K562 (cell line): ENCODE results near the gene EPX. TPM values are rescaled to one million over a fixed set of nuclear protein-coding genes. Genes with fewer than 3 reads are reported as not detected.

Experiments used
- BMI1 ChIP-seq: fragments of 150-350 bp; IDR thresholded peaks from 2 replicates; pipeline ENCODE4 v1.6.1; 2014; ENCODE audit warnings: low read length
- EGR1 ChIP-seq: fragments of 450-650 bp; conservative IDR thresholded peaks from 2 replicates; pipeline ENCODE4 v1.6.1; 2017; ENCODE audit warnings: mild to moderate bottlenecking
- ESRRA ChIP-seq: fragments of 450-650 bp; IDR thresholded peaks from 2 replicates; pipeline ENCODE4 v1.6.1; 2014; ENCODE audit warnings: low read depth, mild to moderate bottlenecking, moderate library complexity, borderline replicate concordance
- NR3C1 ChIP-seq: sonication (generic); formaldehyde crosslinking; IDR thresholded peaks from 2 replicates; pipeline ENCODE4 v1.8.1; 2022; ENCODE audit warnings: missing genetic modification reagents
- PHF21A ChIP-seq: fragments of 450-650 bp; IDR thresholded peaks from 2 replicates; pipeline ENCODE4 v1.6.1; 2017; ENCODE audit warnings: low read depth, borderline replicate concordance
- POLR2B ChIP-seq: fragments of 450-650 bp; IDR thresholded peaks from 2 replicates; pipeline ENCODE4 v1.6.1; 2018; ENCODE audit warnings: low read depth; ENCODE audit not compliant: partially characterized antibody
- RAD21 ChIP-seq, 2 experiments: fragments of 250-450 bp in 1 of 2; fragments of 450-650 bp in 1 of 2; sonication (Bioruptor Pico) in 1 of 2; formaldehyde crosslinking in 1 of 2; IDR thresholded peaks in 1 of 2; conservative IDR thresholded peaks in 1 of 2; 2 replicates each; pipeline versions ENCODE4 v1.4.0 to v1.8.0; 2020 to 2022; ENCODE audit warnings: mild to moderate bottlenecking in 2 of 2, moderate library complexity in 1 of 2
- SMC3 ChIP-seq: conservative IDR thresholded peaks from 2 replicates; pipeline ENCODE4 v1.6.1; 2011; ENCODE audit warnings: low read depth, low read length, improper control_type of control experiment; ENCODE audit not compliant: insufficient read depth
- ZKSCAN8 ChIP-seq: fragments of 200-800 bp; sonication (Bioruptor generic); IDR thresholded peaks from 2 replicates; pipeline ENCODE4 v1.6.1; 2016; ENCODE audit warnings: missing genetic modification characterization, missing compliant biosample characterization
- ZNF212 ChIP-seq: fragments of 450-650 bp; formaldehyde crosslinking; IDR thresholded peaks from 2 replicates; pipeline ENCODE4 v1.4.0; 2020; ENCODE audit warnings: mild to moderate bottlenecking
- ZNF232 ChIP-seq: sonication (generic); formaldehyde crosslinking; IDR thresholded peaks from 2 replicates; pipeline ENCODE4 v1.8.0; 2022; ENCODE audit warnings: mild to moderate bottlenecking, missing genetic modification reagents
- ZNF316 ChIP-seq: fragments of 450-650 bp; IDR thresholded peaks from 2 replicates; pipeline ENCODE4 v1.6.1; 2016
- ZNF699 ChIP-seq: fragments of 250-450 bp; sonication (Bioruptor Pico); IDR thresholded peaks from 2 replicates; pipeline ENCODE4 v1.8.0; 2021; ENCODE audit warnings: mild to moderate bottlenecking, moderate library complexity; ENCODE audit not compliant: insufficient replicate concordance
- ZNF77 ChIP-seq: fragments of 250-450 bp; sonication (Bioruptor Pico); IDR thresholded peaks from 2 replicates; pipeline ENCODE4 v1.5.0; 2020
- ZSCAN32 ChIP-seq: fragments of 450-650 bp; formaldehyde crosslinking; IDR thresholded peaks from 2 replicates; pipeline ENCODE4 v1.4.0; 2020; ENCODE audit warnings: mild to moderate bottlenecking, moderate library complexity
- polyA plus RNA-seq, 8 experiments: library from polyadenylated mRNA; depleted of rRNA in 4 of 8; stranded (reverse) in 5 of 8; unstranded in 3 of 8; fragments of >200 nt; fragmentation: Nextera tagmentation in 2 of 8; fragmentation: Illumina TruSeq in 1 of 8; extraction: Ambion mirVana in 2 of 8; extraction: Trizol in 1 of 8; gene quantifications; 2 replicates each; pipeline versions ENCODE4 v1.2.1 to v1.2.3, GENCODE V29; 2011 to 2014; ENCODE audit warnings: inconsistent platforms in 1 of 8, missing spikeins in 1 of 8
- total RNA-seq, 7 experiments: library from RNA; depleted of rRNA in 6 of 7; stranded (reverse); fragments of >200 nt in 6 of 7; fragmentation: Illumina TruSeq in 2 of 7; extraction: Trizol in 2 of 7; gene quantifications; 2 replicates each; pipeline versions ENCODE4 v1.2.1 to v1.2.3, GENCODE V29; 2011 to 2021; ENCODE audit warnings: low replicate concordance in 1 of 7
- TF ChIP-seq, protein P1 (sequence below): sonication (generic); formaldehyde crosslinking; IDR thresholded peaks from 2 replicates; pipeline ENCODE4 v1.8.1; 2022; ENCODE audit warnings: missing genetic modification reagents
- TF ChIP-seq, protein P2 (sequence below): fragments of 200-600 bp; sonication (generic); IDR thresholded peaks from one replicate; pipeline ENCODE4 v1.6.1; 2012; ENCODE audit warnings: mild to moderate bottlenecking, low read depth, low read length, inconsistent platforms

The EPX gene
- total and polyA plus RNA-seq, 9 of the 15 experiments (the other 6 are each of a cell fraction or from before 2014, with no cell fraction given), result 0.07 to 0.33 (median 0.19) TPM; not detected in 3

DNA sequence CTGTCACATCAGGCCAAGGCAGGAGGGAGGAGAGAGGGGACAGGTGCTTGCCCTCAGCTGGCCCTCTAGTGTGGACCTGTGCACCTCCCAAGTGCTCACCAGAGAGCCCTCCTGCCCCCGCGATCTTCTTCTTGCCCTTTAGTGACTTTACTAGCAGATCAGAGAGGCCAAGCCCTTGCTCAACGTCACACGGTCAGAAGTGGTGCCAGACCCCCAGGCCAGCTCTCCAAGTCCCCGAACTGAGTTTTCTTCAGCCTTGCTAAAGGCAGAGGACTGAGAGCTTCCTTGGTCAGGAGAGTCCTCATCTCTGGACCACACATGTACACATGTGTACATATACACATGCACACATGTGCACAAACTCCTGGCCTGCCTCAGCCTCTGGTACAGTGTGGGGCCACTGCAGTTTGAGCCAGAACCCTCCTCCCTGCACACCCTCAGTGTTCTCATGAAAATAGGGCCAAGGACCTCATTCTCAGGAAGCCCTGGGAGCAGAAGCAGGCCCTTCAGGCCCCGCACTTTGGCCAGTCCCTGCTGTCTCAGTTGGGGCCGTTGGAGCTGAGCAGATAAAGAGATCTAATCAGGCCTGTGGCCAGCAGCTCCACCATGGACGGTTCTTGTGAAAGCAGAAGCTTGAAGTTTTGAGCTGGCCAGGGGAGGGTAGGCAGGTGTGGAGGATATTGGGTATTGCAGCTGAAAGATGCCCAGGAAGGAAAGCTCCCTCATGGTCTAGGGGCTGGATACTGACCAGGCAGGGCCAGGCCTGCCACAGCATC is 7.4 kb upstream of the EPX start (continued):
- TF ChIP-seq, protein P1, sequence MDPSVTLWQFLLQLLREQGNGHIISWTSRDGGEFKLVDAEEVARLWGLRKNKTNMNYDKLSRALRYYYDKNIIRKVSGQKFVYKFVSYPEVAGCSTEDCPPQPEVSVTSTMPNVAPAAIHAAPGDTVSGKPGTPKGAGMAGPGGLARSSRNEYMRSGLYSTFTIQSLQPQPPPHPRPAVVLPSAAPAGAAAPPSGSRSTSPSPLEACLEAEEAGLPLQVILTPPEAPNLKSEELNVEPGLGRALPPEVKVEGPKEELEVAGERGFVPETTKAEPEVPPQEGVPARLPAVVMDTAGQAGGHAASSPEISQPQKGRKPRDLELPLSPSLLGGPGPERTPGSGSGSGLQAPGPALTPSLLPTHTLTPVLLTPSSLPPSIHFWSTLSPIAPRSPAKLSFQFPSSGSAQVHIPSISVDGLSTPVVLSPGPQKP (CRISPR knock-in tag), result no peak
- no peak for TF ChIP-seq EGR1
- no peak for TF ChIP-seq ZSCAN32 (CRISPR knock-in tag)
- TF ChIP-seq ESRRA, result no peak
- TF ChIP-seq NR3C1 (CRISPR knock-in tag), result no peak
- no peak for TF ChIP-seq POLR2B
- TF ChIP-seq ZNF316, result no peak
- no peak for TF ChIP-seq SMC3
- TF ChIP-seq PHF21A, result no peak
- TF ChIP-seq RAD21 (CRISPR knock-in tag; conservative IDR thresholded peaks at IDR 0.05 in 1 of 2, IDR thresholded peaks at IDR 0.05 in 1 of 2), result peak in 1 of 2 experiments; percentile 31; a peak in 1 of 4 replicates
- TF ChIP-seq ZNF232, result no peak; the same call in 1 of the 2 replicates
- no peak for TF ChIP-seq ZNF699 (CRISPR knock-in tag)
- TF ChIP-seq BMI1, result no peak
- TF ChIP-seq, protein P2, sequence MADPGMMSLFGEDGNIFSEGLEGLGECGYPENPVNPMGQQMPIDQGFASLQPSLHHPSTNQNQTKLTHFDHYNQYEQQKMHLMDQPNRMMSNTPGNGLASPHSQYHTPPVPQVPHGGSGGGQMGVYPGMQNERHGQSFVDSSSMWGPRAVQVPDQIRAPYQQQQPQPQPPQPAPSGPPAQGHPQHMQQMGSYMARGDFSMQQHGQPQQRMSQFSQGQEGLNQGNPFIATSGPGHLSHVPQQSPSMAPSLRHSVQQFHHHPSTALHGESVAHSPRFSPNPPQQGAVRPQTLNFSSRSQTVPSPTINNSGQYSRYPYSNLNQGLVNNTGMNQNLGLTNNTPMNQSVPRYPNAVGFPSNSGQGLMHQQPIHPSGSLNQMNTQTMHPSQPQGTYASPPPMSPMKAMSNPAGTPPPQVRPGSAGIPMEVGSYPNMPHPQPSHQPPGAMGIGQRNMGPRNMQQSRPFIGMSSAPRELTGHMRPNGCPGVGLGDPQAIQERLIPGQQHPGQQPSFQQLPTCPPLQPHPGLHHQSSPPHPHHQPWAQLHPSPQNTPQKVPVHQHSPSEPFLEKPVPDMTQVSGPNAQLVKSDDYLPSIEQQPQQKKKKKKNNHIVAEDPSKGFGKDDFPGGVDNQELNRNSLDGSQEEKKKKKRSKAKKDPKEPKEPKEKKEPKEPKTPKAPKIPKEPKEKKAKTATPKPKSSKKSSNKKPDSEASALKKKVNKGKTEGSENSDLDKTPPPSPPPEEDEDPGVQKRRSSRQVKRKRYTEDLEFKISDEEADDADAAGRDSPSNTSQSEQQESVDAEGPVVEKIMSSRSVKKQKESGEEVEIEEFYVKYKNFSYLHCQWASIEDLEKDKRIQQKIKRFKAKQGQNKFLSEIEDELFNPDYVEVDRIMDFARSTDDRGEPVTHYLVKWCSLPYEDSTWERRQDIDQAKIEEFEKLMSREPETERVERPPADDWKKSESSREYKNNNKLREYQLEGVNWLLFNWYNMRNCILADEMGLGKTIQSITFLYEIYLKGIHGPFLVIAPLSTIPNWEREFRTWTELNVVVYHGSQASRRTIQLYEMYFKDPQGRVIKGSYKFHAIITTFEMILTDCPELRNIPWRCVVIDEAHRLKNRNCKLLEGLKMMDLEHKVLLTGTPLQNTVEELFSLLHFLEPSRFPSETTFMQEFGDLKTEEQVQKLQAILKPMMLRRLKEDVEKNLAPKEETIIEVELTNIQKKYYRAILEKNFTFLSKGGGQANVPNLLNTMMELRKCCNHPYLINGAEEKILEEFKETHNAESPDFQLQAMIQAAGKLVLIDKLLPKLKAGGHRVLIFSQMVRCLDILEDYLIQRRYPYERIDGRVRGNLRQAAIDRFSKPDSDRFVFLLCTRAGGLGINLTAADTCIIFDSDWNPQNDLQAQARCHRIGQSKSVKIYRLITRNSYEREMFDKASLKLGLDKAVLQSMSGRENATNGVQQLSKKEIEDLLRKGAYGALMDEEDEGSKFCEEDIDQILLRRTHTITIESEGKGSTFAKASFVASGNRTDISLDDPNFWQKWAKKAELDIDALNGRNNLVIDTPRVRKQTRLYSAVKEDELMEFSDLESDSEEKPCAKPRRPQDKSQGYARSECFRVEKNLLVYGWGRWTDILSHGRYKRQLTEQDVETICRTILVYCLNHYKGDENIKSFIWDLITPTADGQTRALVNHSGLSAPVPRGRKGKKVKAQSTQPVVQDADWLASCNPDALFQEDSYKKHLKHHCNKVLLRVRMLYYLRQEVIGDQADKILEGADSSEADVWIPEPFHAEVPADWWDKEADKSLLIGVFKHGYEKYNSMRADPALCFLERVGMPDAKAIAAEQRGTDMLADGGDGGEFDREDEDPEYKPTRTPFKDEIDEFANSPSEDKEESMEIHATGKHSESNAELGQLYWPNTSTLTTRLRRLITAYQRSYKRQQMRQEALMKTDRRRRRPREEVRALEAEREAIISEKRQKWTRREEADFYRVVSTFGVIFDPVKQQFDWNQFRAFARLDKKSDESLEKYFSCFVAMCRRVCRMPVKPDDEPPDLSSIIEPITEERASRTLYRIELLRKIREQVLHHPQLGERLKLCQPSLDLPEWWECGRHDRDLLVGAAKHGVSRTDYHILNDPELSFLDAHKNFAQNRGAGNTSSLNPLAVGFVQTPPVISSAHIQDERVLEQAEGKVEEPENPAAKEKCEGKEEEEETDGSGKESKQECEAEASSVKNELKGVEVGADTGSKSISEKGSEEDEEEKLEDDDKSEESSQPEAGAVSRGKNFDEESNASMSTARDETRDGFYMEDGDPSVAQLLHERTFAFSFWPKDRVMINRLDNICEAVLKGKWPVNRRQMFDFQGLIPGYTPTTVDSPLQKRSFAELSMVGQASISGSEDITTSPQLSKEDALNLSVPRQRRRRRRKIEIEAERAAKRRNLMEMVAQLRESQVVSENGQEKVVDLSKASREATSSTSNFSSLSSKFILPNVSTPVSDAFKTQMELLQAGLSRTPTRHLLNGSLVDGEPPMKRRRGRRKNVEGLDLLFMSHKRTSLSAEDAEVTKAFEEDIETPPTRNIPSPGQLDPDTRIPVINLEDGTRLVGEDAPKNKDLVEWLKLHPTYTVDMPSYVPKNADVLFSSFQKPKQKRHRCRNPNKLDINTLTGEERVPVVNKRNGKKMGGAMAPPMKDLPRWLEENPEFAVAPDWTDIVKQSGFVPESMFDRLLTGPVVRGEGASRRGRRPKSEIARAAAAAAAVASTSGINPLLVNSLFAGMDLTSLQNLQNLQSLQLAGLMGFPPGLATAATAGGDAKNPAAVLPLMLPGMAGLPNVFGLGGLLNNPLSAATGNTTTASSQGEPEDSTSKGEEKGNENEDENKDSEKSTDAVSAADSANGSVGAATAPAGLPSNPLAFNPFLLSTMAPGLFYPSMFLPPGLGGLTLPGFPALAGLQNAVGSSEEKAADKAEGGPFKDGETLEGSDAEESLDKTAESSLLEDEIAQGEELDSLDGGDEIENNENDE, result no peak
- TF ChIP-seq ZNF77, result no peak
- no peak for TF ChIP-seq ZKSCAN8 (CRISPR knock-in tag)
- no peak for TF ChIP-seq ZNF212 (CRISPR knock-in tag)
